ENCODE measurements around the gene MSRB1. TPM values are rescaled to one million over a fixed set of nuclear protein-coding genes. Genes with fewer than 3 reads are reported as not detected.

The MSRB1 gene
- total and polyA plus RNA-seq, 2 of the 13 experiments (the other 11 are each of a cell fraction or from before 2014, with no cell fraction given): 32.1 to 75.4 TPM

GRCh38 chr16:1964506-1965395 lies 21.8 kb upstream of the MSRB1 start, which contains the start of gene RPS2 (continued):
- TF ChIP-seq ZNF234 (CRISPR knock-in tag; conservative IDR thresholded peaks at IDR 0.05): 0 out of 2 replicates have a peak, but pooled peaks have one; percentile 37
- TF ChIP-seq ZNF430 (CRISPR knock-in tag; IDR thresholded peaks at IDR 0.05): no peak; the same call in 1 of the 2 replicates
- no peak for TF ChIP-seq ZEB1 (IDR thresholded peaks at IDR 0.05; ENCODE audit: insufficient replicate concordance, low read depth)
- TF ChIP-seq ZNF646 (CRISPR knock-in tag; IDR thresholded peaks at IDR 0.05): no peak
- TF ChIP-seq GPN1 (CRISPR knock-in tag; IDR thresholded peaks at IDR 0.05; ENCODE audit: borderline replicate concordance): no peak
- peak; percentile 9; the same call in 1 of the 2 replicates for TF ChIP-seq ZBTB21 (CRISPR knock-in tag; IDR thresholded peaks at IDR 0.05)
- TF ChIP-seq ZNF576 (CRISPR knock-in tag; IDR thresholded peaks at IDR 0.05): no peak
- no peak for TF ChIP-seq ZFP41 (CRISPR knock-in tag; IDR thresholded peaks at IDR 0.05; ENCODE audit: borderline replicate concordance)
- no peak for TF ChIP-seq CBFB (CRISPR knock-in tag; IDR thresholded peaks at IDR 0.05)
- TF ChIP-seq ZNF800 (CRISPR knock-in tag; IDR thresholded peaks at IDR 0.05): peak; percentile 79; the same call in 1 of the 2 replicates
- 0 out of 2 replicates have a peak, but pooled peaks have one; percentile 19 for TF ChIP-seq ZNF530 (CRISPR knock-in tag; IDR thresholded peaks at IDR 0.05; ENCODE audit: low read depth)
- TF ChIP-seq ZSCAN9 (CRISPR knock-in tag; IDR thresholded peaks at IDR 0.05; ENCODE audit: borderline replicate concordance): no peak
- peak; percentile 65; the same call in 1 of the 2 replicates for TF ChIP-seq ZNF30 (CRISPR knock-in tag; IDR thresholded peaks at IDR 0.05)
- no peak for TF ChIP-seq CBX2 (IDR thresholded peaks at IDR 0.05; ENCODE audit: low read depth, low read length)
- TF ChIP-seq CBX2 (CRISPR knock-in tag; IDR thresholded peaks at IDR 0.05; ENCODE audit: low read depth): no peak
- TF ChIP-seq E2F1 (CRISPR knock-in tag; IDR thresholded peaks at IDR 0.05): peak; percentile 94
- TF ChIP-seq GLI4 (CRISPR knock-in tag; IDR thresholded peaks at IDR 0.05; ENCODE audit: borderline replicate concordance): no peak
- no peak; the same call in 1 of the 2 replicates for TF ChIP-seq IRF9 (CRISPR knock-in tag; IDR thresholded peaks at IDR 0.05; ENCODE audit: borderline replicate concordance)

Data from HepG2 (cell line).